ENCODE results near the gene CNTN4.

Gene CNTN4

DNA sequence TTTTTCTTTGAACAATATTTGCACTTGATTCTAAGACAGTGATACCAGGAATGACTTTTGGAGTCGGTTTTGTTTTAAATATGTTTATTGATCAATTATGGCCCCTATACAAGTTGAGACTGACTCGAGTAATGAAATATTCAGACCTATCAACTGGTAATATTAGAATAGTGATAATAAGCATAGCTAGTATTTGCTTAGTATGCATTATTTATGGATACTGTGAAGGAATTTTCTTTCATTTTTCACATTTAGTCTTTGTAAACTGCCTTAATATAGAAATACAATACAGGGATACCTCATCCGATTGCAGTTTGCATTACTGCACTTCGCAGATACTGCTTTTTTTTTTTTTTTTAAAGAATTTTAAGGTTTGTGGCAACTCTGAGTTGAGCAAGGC lies 107.9 kb downstream of the CNTN4 start:
- no peak for TF ChIP-seq EZH2phosphoT487 (IDR thresholded peaks at IDR 0.05; ENCODE audit: low read depth)
- TF ChIP-seq, protein P1, sequence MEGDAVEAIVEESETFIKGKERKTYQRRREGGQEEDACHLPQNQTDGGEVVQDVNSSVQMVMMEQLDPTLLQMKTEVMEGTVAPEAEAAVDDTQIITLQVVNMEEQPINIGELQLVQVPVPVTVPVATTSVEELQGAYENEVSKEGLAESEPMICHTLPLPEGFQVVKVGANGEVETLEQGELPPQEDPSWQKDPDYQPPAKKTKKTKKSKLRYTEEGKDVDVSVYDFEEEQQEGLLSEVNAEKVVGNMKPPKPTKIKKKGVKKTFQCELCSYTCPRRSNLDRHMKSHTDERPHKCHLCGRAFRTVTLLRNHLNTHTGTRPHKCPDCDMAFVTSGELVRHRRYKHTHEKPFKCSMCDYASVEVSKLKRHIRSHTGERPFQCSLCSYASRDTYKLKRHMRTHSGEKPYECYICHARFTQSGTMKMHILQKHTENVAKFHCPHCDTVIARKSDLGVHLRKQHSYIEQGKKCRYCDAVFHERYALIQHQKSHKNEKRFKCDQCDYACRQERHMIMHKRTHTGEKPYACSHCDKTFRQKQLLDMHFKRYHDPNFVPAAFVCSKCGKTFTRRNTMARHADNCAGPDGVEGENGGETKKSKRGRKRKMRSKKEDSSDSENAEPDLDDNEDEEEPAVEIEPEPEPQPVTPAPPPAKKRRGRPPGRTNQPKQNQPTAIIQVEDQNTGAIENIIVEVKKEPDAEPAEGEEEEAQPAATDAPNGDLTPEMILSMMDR (IDR thresholded peaks at IDR 0.05; ENCODE audit: low read depth, low read length) = no peak
- H3K27ac ChIP-seq (ENCODE audit: low read length) = no peak overlapping the region
- no peak overlapping the region for H3K4me2 ChIP-seq (ENCODE audit: low read length)
- H3K4me1 ChIP-seq (ENCODE audit: low read length) = no peaks in the 10 kb centered on the region
- H3K79me2 ChIP-seq (ENCODE audit: low read length) = no peaks in the 10 kb centered on the region
- H3K27me3 ChIP-seq (ENCODE audit: low read depth, low read length) = no peaks in the 10 kb centered on the region
- no peak overlapping the region for H2AFZ ChIP-seq (ENCODE audit: low read depth, low read length)
- no peak overlapping the region for H3K9ac ChIP-seq (ENCODE audit: low read length)
- H3K36me3 ChIP-seq (replicated peaks; ENCODE audit: low read depth, low read length) = no peaks in the 10 kb centered on the region
- H4K20me1 ChIP-seq (ENCODE audit: insufficient read depth, low read length) = no peaks in the 10 kb centered on the region
- no peak overlapping the region for H3K4me3 ChIP-seq (ENCODE audit: low read length)
- H3K9me3 ChIP-seq (ENCODE audit: insufficient read depth, low read length) = no peaks in the 10 kb centered on the region

DNA sequence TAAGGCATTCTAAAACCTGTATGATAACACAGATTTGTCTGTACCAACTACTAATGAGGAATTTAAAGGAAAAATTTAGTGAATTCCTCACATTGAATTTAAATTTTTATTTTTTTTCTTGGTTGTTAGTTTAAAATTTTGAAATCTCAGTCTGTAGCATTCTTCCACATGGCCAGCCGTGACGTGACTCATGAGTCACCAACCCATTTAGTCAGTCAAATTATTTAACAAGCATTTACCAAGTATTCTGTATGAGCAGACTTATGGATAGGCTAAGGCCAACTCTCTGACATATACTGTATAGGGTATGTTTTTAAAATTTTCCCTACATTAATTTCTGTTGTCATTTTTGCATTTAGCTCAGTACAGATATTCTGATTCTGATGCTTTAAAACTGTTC lies 112.9 kb downstream of the CNTN4 start:
- TF ChIP-seq, protein P1 (IDR thresholded peaks at IDR 0.05; ENCODE audit: low read depth, low read length) = no peak
- no peak for TF ChIP-seq EZH2phosphoT487 (IDR thresholded peaks at IDR 0.05; ENCODE audit: low read depth)
- Histone ChIP-seq H3K9me3 (ENCODE audit: insufficient read depth, low read length) (no peaks in the 10 kb centered on the region), H3K4me3 (ENCODE audit: low read length) (no peak overlapping the region), H2AFZ (ENCODE audit: low read depth, low read length) (no peak overlapping the region), H3K27ac (ENCODE audit: low read length) (no peak overlapping the region), H3K79me2 (ENCODE audit: low read length) (no peaks in the 10 kb centered on the region), H3K9ac (ENCODE audit: low read length) (no peak overlapping the region), H3K4me2 (ENCODE audit: low read length) (no peak overlapping the region), H3K36me3 (replicated peaks; ENCODE audit: low read depth, low read length) (no peaks in the 10 kb centered on the region), H3K4me1 (ENCODE audit: low read length) (peaks cover 24% of the 10 kb centered on the region), H3K27me3 (ENCODE audit: low read depth, low read length) (no peaks in the 10 kb centered on the region), H4K20me1 (ENCODE audit: insufficient read depth, low read length) (no peaks in the 10 kb centered on the region)

DNA sequence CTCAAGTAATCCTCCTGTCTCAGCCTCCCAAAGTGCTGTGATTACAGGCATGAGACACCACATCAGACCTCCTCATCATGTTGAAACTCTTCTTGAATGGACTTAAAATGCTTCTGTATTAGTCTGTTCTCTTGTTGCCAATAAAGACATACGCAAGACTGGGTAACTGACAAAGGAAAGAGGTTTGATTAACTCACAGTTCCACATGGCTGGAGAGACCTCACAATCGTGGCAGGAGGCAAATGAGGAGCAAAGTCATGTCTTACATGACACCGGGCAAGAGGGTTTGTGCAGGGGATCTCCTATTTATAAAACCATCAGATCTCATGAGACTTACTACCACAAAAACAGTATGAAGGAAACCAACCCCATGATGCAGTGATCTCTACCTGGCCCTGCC lies 113.5 kb downstream of the CNTN4 start:
- H3K4me1 ChIP-seq (ENCODE audit: low read length) = peaks cover 24% of the 10 kb centered on the region
- H4K20me1 ChIP-seq (ENCODE audit: insufficient read depth, low read length) = no peaks in the 10 kb centered on the region
- H3K79me2 ChIP-seq (ENCODE audit: low read length) = no peaks in the 10 kb centered on the region
- TF ChIP-seq EZH2phosphoT487 (IDR thresholded peaks at IDR 0.05; ENCODE audit: low read depth) = no peak
- TF ChIP-seq, protein P1 (IDR thresholded peaks at IDR 0.05; ENCODE audit: low read depth, low read length) = no peak
- no peak overlapping the region for H3K4me3 ChIP-seq (ENCODE audit: low read length)
- no peak overlapping the region for H3K27ac ChIP-seq (ENCODE audit: low read length)
- H3K9ac ChIP-seq (ENCODE audit: low read length) = no peak overlapping the region
- H3K27me3 ChIP-seq (ENCODE audit: low read depth, low read length) = no peaks in the 10 kb centered on the region
- H2AFZ ChIP-seq (ENCODE audit: low read depth, low read length) = no peak overlapping the region
- H3K36me3 ChIP-seq (replicated peaks; ENCODE audit: low read depth, low read length) = no peaks in the 10 kb centered on the region
- no peak overlapping the region for H3K4me2 ChIP-seq (ENCODE audit: low read length)
- H3K9me3 ChIP-seq (ENCODE audit: insufficient read depth, low read length) = no peaks in the 10 kb centered on the region

DNA sequence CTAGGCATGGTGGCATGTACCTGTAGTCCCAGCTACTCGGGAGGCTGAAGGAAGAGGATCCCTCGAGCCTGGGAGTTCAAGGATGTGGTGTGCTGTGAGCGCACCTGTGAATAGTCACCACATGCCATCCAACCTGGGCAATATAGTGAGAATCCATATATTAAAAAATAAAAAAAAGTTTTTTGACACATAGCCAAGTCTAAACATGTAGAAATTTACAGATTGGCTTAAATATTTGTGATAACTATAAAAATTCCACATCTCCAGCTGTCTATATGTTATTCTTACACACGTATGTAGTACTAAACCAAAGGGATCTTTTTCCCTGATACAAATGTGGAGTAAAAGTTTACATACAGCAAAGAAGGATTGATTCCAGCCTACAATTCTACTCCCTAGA lies 119.7 kb downstream of the CNTN4 start:
- Histone ChIP-seq H3K79me2 (ENCODE audit: low read length) (no peaks in the 10 kb centered on the region), H3K4me3 (ENCODE audit: low read length) (no peak overlapping the region), H3K9me3 (ENCODE audit: insufficient read depth, low read length) (0 out of 2 replicates have a peak, but pooled peaks cover 3% of the 10 kb centered on the region), H2AFZ (ENCODE audit: low read depth, low read length) (no peak overlapping the region), H3K4me1 (ENCODE audit: low read length) (peaks cover 21% of the 10 kb centered on the region), H3K27me3 (ENCODE audit: low read depth, low read length) (no peaks in the 10 kb centered on the region), H3K27ac (ENCODE audit: low read length) (no peak overlapping the region), H3K9ac (ENCODE audit: low read length) (no peak overlapping the region), H3K36me3 (replicated peaks; ENCODE audit: low read depth, low read length) (no peaks in the 10 kb centered on the region), H4K20me1 (ENCODE audit: insufficient read depth, low read length) (no peaks in the 10 kb centered on the region), H3K4me2 (ENCODE audit: low read length) (no peak overlapping the region)
- no peak for TF ChIP-seq EZH2phosphoT487 (IDR thresholded peaks at IDR 0.05; ENCODE audit: low read depth)
- TF ChIP-seq, protein P1 (IDR thresholded peaks at IDR 0.05; ENCODE audit: low read depth, low read length) = no peak

All from OCI-LY3 (cell line).